Endodermal cell (in vitro differentiated cells): ENCODE measurements around the gene PRSS8. TPM values are rescaled to one million over a fixed set of nuclear protein-coding genes. Genes with fewer than 3 reads are reported as not detected.

Experiments
- DNase-seq: peaks from one replicate; pipeline ENCODE4 v3.0.0-alpha.2; 2017
- H3K27ac ChIP-seq: 2 replicates; pipeline ENCODE4 v1.5.1; 2013; ENCODE audit warnings: mild to moderate bottlenecking, low read depth, low read length, moderate library complexity
- H3K27me3 ChIP-seq: 2 replicates; pipeline ENCODE4 v1.6.1; 2013; ENCODE audit warnings: mild to moderate bottlenecking, low read length, moderate library complexity; ENCODE audit not compliant: insufficient read depth, control insufficient read depth, poor library complexity, severe bottlenecking
- H3K36me3 ChIP-seq: 2 replicates; pipeline ENCODE4 v1.7.0; 2013; ENCODE audit warnings: mild to moderate bottlenecking, low read length, moderate library complexity; ENCODE audit not compliant: control insufficient read depth, insufficient read depth
- H3K4me1 ChIP-seq: one replicate; pipeline ENCODE4 v1.7.0; 2013; ENCODE audit warnings: low read length; ENCODE audit not compliant: control insufficient read depth, insufficient read depth
- H3K4me3 ChIP-seq: 2 replicates; pipeline ENCODE4 v1.5.1; 2013; ENCODE audit warnings: mild to moderate bottlenecking, low read length, moderate library complexity
- H3K9ac ChIP-seq: 2 replicates; pipeline ENCODE4 v1.6.1; 2013; ENCODE audit warnings: mild to moderate bottlenecking, low read length, moderate library complexity; ENCODE audit not compliant: poor library complexity, severe bottlenecking; ENCODE audit errors: extremely low read depth
- H3K9me3 ChIP-seq: 2 replicates; pipeline ENCODE4 v1.6.1; 2013; ENCODE audit warnings: mild to moderate bottlenecking, low read length, moderate library complexity; ENCODE audit not compliant: control insufficient read depth
- H3K27ac Mint-ChIP-seq: 2 replicates; pipeline ENCODE4 v1.8.0; 2020; ENCODE audit warnings: mixed read lengths
- H3K27me3 Mint-ChIP-seq: 2 replicates; pipeline ENCODE4 v1.8.0; 2021; ENCODE audit warnings: mild to moderate bottlenecking, mixed read lengths; ENCODE audit not compliant: insufficient read depth
- H3K36me3 Mint-ChIP-seq: 2 replicates; pipeline ENCODE4 v1.8.0; 2020; ENCODE audit warnings: low read depth, mixed read lengths
- H3K4me1 Mint-ChIP-seq: 2 replicates; pipeline ENCODE4 v1.8.0; 2020; ENCODE audit warnings: mixed read lengths
- H3K4me3 Mint-ChIP-seq: 2 replicates; pipeline ENCODE4 v1.8.0; 2020; ENCODE audit warnings: mild to moderate bottlenecking, moderate library complexity, mixed read lengths
- H3K9me3 Mint-ChIP-seq: 2 replicates; pipeline ENCODE4 v1.8.0; 2020; ENCODE audit warnings: mild to moderate bottlenecking, mixed read lengths
- WGBS, 2 experiments: methylation state at CpG; one replicate each; pipeline versions ENCODE4 v1.1.5 to v1.1.7; 2013; ENCODE audit warnings: missing lambda C conversion rate in 2 of 2, mixed read lengths in 1 of 2; ENCODE audit not compliant: insufficient coverage in 1 of 2, insufficient read length in 1 of 2; 5-methylcytosine and 5-hydroxymethylcytosine counted together
- total RNA-seq, 2 donors: library from RNA; stranded (reverse); fragmentation: NEBNext Ultra II Directional in 1 of 2; extraction: Animal tissue kit (Norgen Biotek cat#: 25700) in 1 of 2; gene quantifications; 2 replicates in 1 of 2; 3 replicates in 1 of 2; pipeline ENCODE4 v1.2.1, GENCODE V29; 2021
- TF ChIP-seq, protein P1 (sequence below): fragments of 200-600 bp; sonication (generic); conservative IDR thresholded peaks from 2 replicates; pipeline ENCODE4 v1.5.0; 2021; ENCODE audit warnings: antibody characterized with exemption, mild to moderate bottlenecking

PRSS8 gene
- total RNA-seq, 2 donors from 2014 or later, result 79.7 to 80.1 TPM

- TF ChIP-seq, protein P1, sequence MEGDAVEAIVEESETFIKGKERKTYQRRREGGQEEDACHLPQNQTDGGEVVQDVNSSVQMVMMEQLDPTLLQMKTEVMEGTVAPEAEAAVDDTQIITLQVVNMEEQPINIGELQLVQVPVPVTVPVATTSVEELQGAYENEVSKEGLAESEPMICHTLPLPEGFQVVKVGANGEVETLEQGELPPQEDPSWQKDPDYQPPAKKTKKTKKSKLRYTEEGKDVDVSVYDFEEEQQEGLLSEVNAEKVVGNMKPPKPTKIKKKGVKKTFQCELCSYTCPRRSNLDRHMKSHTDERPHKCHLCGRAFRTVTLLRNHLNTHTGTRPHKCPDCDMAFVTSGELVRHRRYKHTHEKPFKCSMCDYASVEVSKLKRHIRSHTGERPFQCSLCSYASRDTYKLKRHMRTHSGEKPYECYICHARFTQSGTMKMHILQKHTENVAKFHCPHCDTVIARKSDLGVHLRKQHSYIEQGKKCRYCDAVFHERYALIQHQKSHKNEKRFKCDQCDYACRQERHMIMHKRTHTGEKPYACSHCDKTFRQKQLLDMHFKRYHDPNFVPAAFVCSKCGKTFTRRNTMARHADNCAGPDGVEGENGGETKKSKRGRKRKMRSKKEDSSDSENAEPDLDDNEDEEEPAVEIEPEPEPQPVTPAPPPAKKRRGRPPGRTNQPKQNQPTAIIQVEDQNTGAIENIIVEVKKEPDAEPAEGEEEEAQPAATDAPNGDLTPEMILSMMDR, result no peak
- Histone ChIP-seq H3K27me3 (no peaks in the 10 kb centered on the region), H3K9ac (no peak overlapping the region), H3K36me3 (peaks cover 19% of the 10 kb centered on the region), H3K9me3 (no peaks in the 10 kb centered on the region), H3K4me3 (no peak overlapping the region), H3K27ac (no peak overlapping the region), H3K4me1 (peaks cover 10% of the 10 kb centered on the region)
- Mint-ChIP-seq H3K36me3 (peaks cover 26% of the 10 kb centered on the region), H3K4me3 (no peak overlapping the region), H3K4me1 (peaks cover 21% of the 10 kb centered on the region), H3K27me3 (no peaks in the 10 kb centered on the region), H3K9me3 (no peaks in the 10 kb centered on the region), H3K27ac (peak overlapping the region; percentile 66)
- 92 to 94% methylated on average over 25 to 29 of the region's 29 CpGs for WGBS, 2 experiments
- no peak for DNase-seq
These were observed 5.8 kb downstream of the PRSS8 start for GRCh38 chr16:31129568-31130335.

GRCh38 chr16:31128711-31129567, 6.6 kb downstream of the PRSS8 start:
- H3K4me3 ChIP-seq, result no peak overlapping the region
- peaks cover 30% of the 10 kb centered on the region for H3K36me3 Mint-ChIP-seq
- 91 to 99% methylated on average over 10 to 14 of the region's 14 CpGs for WGBS, 2 experiments
- TF ChIP-seq, protein P1, result no peak
- H3K27ac ChIP-seq, result no peak overlapping the region
- H3K9me3 ChIP-seq, result no peaks in the 10 kb centered on the region
- H3K9me3 Mint-ChIP-seq, result no peaks in the 10 kb centered on the region
- H3K27ac Mint-ChIP-seq, result no peak overlapping the region
- no peaks in the 10 kb centered on the region for H3K27me3 Mint-ChIP-seq
- DNase-seq, result no peak
- no peak overlapping the region for H3K9ac ChIP-seq
- peaks cover 7% of the 10 kb centered on the region for H3K4me1 ChIP-seq
- H3K4me3 Mint-ChIP-seq, result no peak overlapping the region
- H3K36me3 ChIP-seq, result peaks cover 19% of the 10 kb centered on the region
- peaks cover 15% of the 10 kb centered on the region for H3K4me1 Mint-ChIP-seq
- H3K27me3 ChIP-seq, result no peaks in the 10 kb centered on the region

GRCh38 chr16:31127182-31127581, 8.3 kb downstream of the PRSS8 start:
- Mint-ChIP-seq H3K4me1 (peaks cover 5% of the 10 kb centered on the region), H3K27me3 (no peaks in the 10 kb centered on the region), H3K27ac (no peak overlapping the region), H3K9me3 (no peaks in the 10 kb centered on the region), H3K36me3 (peaks cover 23% of the 10 kb centered on the region), H3K4me3 (no peak overlapping the region)
- DNase-seq, result no peak
- TF ChIP-seq, protein P1, result no peak
- Histone ChIP-seq H3K4me3 (no peak overlapping the region), H3K4me1 (no peaks in the 10 kb centered on the region), H3K9ac (no peak overlapping the region), H3K27ac (no peak overlapping the region), H3K36me3 (peaks cover 23% of the 10 kb centered on the region), H3K9me3 (no peaks in the 10 kb centered on the region), H3K27me3 (no peaks in the 10 kb centered on the region)
- WGBS, 2 experiments, result 88 to 97% methylated on average over 13 of the region's 13 CpGs
